Measurements from ENCODE around the gene ZDHHC12. TPM values are rescaled to one million over a fixed set of nuclear protein-coding genes. Genes with fewer than 3 reads are reported as not detected.
A peak's percentile ranks its signal among the peaks of the same experiment; 100 is the strongest.

Gene ZDHHC12
- total and polyA plus RNA-seq, 2 of the 13 experiments (the other 11 are each of a cell fraction or from before 2014, with no cell fraction given): 25.4 to 28.0 TPM

DNA sequence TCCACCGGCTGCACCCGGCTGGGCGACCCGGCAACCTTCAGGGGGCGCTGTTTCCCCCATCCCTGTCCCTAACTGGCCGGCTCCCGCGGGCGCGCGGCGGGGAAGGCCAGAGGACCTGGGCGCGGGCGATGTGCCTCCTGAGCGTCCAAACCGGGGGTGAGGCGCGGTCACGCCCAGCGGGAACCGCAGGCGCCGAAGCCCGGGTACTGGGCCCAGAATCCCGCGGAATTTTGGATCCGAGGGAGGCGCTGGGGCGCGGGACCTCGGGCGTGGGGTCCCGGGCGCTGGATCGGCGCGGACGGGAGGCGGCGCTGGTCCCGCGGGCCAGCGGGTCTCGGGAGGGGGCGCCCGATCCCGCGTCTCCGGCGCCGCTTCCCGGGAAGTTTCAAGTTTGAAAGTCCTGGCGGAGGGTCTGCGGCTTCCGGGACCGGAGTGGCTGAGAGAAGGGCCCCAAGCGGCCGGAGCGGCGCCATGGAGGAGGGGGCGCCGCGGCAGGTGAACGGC lies 21.4 kb downstream of the ZDHHC12 start, which contains the start of gene PKN3 (continued):
- no peak for TF ChIP-seq ZNF383 (CRISPR knock-in tag; IDR thresholded peaks at IDR 0.05; ENCODE audit: borderline replicate concordance)
- no peak for TF ChIP-seq ZSCAN9 (CRISPR knock-in tag; IDR thresholded peaks at IDR 0.05; ENCODE audit: borderline replicate concordance)
- TF ChIP-seq MTA3 (CRISPR knock-in tag; IDR thresholded peaks at IDR 0.05): no peak
- TF ChIP-seq DPF2 (CRISPR knock-in tag; IDR thresholded peaks at IDR 0.05; ENCODE audit: borderline replicate concordance, low read depth): no peak
- peak; percentile 43; the same call in 1 of the 2 replicates for TF ChIP-seq ZFP36L1 (CRISPR knock-in tag; IDR thresholded peaks at IDR 0.05)
- peak; percentile 51; the same call in 1 of the 2 replicates for TF ChIP-seq AHR (CRISPR knock-in tag; IDR thresholded peaks at IDR 0.05)
- TF ChIP-seq, protein P1, sequence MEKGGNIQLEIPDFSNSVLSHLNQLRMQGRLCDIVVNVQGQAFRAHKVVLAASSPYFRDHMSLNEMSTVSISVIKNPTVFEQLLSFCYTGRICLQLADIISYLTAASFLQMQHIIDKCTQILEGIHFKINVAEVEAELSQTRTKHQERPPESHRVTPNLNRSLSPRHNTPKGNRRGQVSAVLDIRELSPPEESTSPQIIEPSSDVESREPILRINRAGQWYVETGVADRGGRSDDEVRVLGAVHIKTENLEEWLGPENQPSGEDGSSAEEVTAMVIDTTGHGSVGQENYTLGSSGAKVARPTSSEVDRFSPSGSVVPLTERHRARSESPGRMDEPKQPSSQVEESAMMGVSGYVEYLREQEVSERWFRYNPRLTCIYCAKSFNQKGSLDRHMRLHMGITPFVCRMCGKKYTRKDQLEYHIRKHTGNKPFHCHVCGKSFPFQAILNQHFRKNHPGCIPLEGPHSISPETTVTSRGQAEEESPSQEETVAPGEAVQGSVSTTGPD (CRISPR knock-in tag; IDR thresholded peaks at IDR 0.05): no peak
- no peak for TF ChIP-seq ZNF24 (IDR thresholded peaks at IDR 0.05)
- TF ChIP-seq ZNF674 (CRISPR knock-in tag; IDR thresholded peaks at IDR 0.05; ENCODE audit: low read depth): no peak
- no peak for TF ChIP-seq RFX5 (IDR thresholded peaks at IDR 0.05; ENCODE audit: low read depth, low read length)
- TF ChIP-seq KAT2B (IDR thresholded peaks at IDR 0.05; ENCODE audit: borderline replicate concordance, low read depth, low read length): no peak
- no peak for TF ChIP-seq MTF1 (CRISPR knock-in tag; IDR thresholded peaks at IDR 0.05)
- no peak for TF ChIP-seq HOXA5 (CRISPR knock-in tag; IDR thresholded peaks at IDR 0.05)
- TF ChIP-seq KLF15 (CRISPR knock-in tag; IDR thresholded peaks at IDR 0.05; ENCODE audit: borderline replicate concordance): no peak
- TF ChIP-seq ZNF703 (CRISPR knock-in tag; IDR thresholded peaks at IDR 0.05; ENCODE audit: borderline replicate concordance): no peak
- no peak for TF ChIP-seq KLF11 (CRISPR knock-in tag; IDR thresholded peaks at IDR 0.05)
- TF ChIP-seq HNF4A (CRISPR knock-in tag; IDR thresholded peaks at IDR 0.05): no peak
- TF ChIP-seq, protein P2, sequence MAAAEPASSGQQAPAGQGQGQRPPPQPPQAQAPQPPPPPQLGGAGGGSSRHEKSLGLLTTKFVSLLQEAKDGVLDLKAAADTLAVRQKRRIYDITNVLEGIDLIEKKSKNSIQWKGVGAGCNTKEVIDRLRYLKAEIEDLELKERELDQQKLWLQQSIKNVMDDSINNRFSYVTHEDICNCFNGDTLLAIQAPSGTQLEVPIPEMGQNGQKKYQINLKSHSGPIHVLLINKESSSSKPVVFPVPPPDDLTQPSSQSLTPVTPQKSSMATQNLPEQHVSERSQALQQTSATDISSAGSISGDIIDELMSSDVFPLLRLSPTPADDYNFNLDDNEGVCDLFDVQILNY (CRISPR knock-in tag; conservative IDR thresholded peaks at IDR 0.05): peak; percentile 87
- TF ChIP-seq, protein P3, sequence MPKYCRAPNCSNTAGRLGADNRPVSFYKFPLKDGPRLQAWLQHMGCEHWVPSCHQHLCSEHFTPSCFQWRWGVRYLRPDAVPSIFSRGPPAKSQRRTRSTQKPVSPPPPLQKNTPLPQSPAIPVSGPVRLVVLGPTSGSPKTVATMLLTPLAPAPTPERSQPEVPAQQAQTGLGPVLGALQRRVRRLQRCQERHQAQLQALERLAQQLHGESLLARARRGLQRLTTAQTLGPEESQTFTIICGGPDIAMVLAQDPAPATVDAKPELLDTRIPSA (CRISPR knock-in tag; IDR thresholded peaks at IDR 0.05; ENCODE audit: borderline replicate concordance): 0 out of 2 replicates have a peak, but pooled peaks have one; percentile 41
- no peak for TF ChIP-seq CC2D1A (CRISPR knock-in tag; IDR thresholded peaks at IDR 0.05)
- TF ChIP-seq, protein P4, sequence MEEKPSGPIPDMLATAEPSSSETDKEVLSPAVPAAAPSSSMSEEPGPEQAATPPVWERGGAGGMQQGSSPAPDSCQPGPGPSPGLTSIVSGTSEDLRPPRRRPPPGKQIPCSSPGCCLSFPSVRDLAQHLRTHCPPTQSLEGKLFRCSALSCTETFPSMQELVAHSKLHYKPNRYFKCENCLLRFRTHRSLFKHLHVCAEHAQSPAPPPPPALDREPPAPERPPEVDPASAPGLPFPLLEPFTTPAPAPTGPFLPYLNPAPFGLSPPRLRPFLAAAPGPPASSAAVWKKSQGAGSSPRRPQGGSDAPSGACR (CRISPR knock-in tag; IDR thresholded peaks at IDR 0.05): no peak
- peak; percentile 22; the same call in 1 of the 2 replicates for TF ChIP-seq ZNF670 (CRISPR knock-in tag; IDR thresholded peaks at IDR 0.05; ENCODE audit: borderline replicate concordance)

All from HepG2 (cell line).